ENCODE measurements around the gene MAST4. TPM values are rescaled to one million over a fixed set of nuclear protein-coding genes. Genes with fewer than 3 reads are reported as not detected.

Gene MAST4
- total and polyA plus RNA-seq, 2 donors: 12.9 to 69.1 TPM

GRCh38 chr5:66854416-66854815 is 258.2 kb downstream of the MAST4 start:
- H3K27ac ChIP-seq (ENCODE audit: low read depth): no peak overlapping the region
- WGBS: 82% methylated on average over 4 of the region's 4 CpGs
- no peak for DNase-seq (ENCODE audit: extremely low spot score)

GRCh38 chr5:66856041-66856805 is 260.0 kb downstream of the MAST4 start:
- H3K4me3 ChIP-seq (ENCODE audit: low read depth, low read length): no peak overlapping the region
- H3K36me3 ChIP-seq (ENCODE audit: insufficient read depth): no peaks in the 10 kb centered on the region
- no peak for DNase-seq (ENCODE audit: extremely low spot score)
- no peaks in the 10 kb centered on the region for H3K4me1 ChIP-seq (ENCODE audit: insufficient read depth)
- WGBS: 89% methylated on average over 2 of the region's 2 CpGs
- H3K27ac ChIP-seq (ENCODE audit: low read depth): no peak overlapping the region

More at GRCh38 chr5:66854416-66854815, 258.2 kb downstream of the MAST4 start:
- Histone ChIP-seq H3K4me3 (ENCODE audit: low read depth, low read length) (no peak overlapping the region), H3K36me3 (ENCODE audit: insufficient read depth) (no peaks in the 10 kb centered on the region), H3K4me1 (ENCODE audit: insufficient read depth) (no peaks in the 10 kb centered on the region)

GRCh38 chr5:66859526-66859925 is 263.3 kb downstream of the MAST4 start:
- Histone ChIP-seq H3K4me1 (ENCODE audit: insufficient read depth) (no peaks in the 10 kb centered on the region), H3K4me3 (ENCODE audit: low read depth, low read length) (no peak overlapping the region), H3K27ac (ENCODE audit: low read depth) (no peak overlapping the region), H3K36me3 (ENCODE audit: insufficient read depth) (no peaks in the 10 kb centered on the region)
- 79% methylated on average over 2 of the region's 2 CpGs for WGBS
- DNase-seq (ENCODE audit: extremely low spot score): no peak

GRCh38 chr5:66860199-66860975 is 264.2 kb downstream of the MAST4 start:
- WGBS: 42% methylated on average over 7 of the region's 7 CpGs
- no peak overlapping the region for H3K27ac ChIP-seq (ENCODE audit: low read depth)
- no peak for DNase-seq (ENCODE audit: extremely low spot score)
- no peak overlapping the region for H3K4me3 ChIP-seq (ENCODE audit: low read depth, low read length)
- no peaks in the 10 kb centered on the region for H3K36me3 ChIP-seq (ENCODE audit: insufficient read depth)
- no peaks in the 10 kb centered on the region for H3K4me1 ChIP-seq (ENCODE audit: insufficient read depth)

GRCh38 chr5:66861402-66861801 is 265.2 kb downstream of the MAST4 start:
- Histone ChIP-seq H3K36me3 (ENCODE audit: insufficient read depth) (no peaks in the 10 kb centered on the region), H3K4me1 (ENCODE audit: insufficient read depth) (no peaks in the 10 kb centered on the region), H3K27ac (ENCODE audit: low read depth) (no peak overlapping the region), H3K4me3 (ENCODE audit: low read depth, low read length) (no peak overlapping the region)
- 60% methylated on average over 1 of the region's 1 CpG for WGBS
- DNase-seq (ENCODE audit: extremely low spot score): no peak

- WGBS: 85% methylated on average over 2 of the region's 2 CpGs
- no peak overlapping the region for H3K4me3 ChIP-seq (ENCODE audit: low read depth, low read length)
- DNase-seq (ENCODE audit: extremely low spot score): no peak
- no peak overlapping the region for H3K27ac ChIP-seq (ENCODE audit: low read depth)
- H3K36me3 ChIP-seq (ENCODE audit: insufficient read depth): no peaks in the 10 kb centered on the region
- H3K4me1 ChIP-seq (ENCODE audit: insufficient read depth): no peaks in the 10 kb centered on the region
These were observed 265.8 kb downstream of the MAST4 start for GRCh38 chr5:66862020-66862419.

GRCh38 chr5:66863243-66864170 is 267.3 kb downstream of the MAST4 start:
- H3K36me3 ChIP-seq (ENCODE audit: insufficient read depth): no peaks in the 10 kb centered on the region
- H3K4me1 ChIP-seq (ENCODE audit: insufficient read depth): no peaks in the 10 kb centered on the region
- no peak overlapping the region for H3K27ac ChIP-seq (ENCODE audit: low read depth)
- no peak overlapping the region for H3K4me3 ChIP-seq (ENCODE audit: low read depth, low read length)
- 75% methylated on average over 6 of the region's 6 CpGs for WGBS
- DNase-seq (ENCODE audit: extremely low spot score): no peak

- 71% methylated on average over 10 of the region's 10 CpGs for WGBS
- no peaks in the 10 kb centered on the region for H3K36me3 ChIP-seq (ENCODE audit: insufficient read depth)
- H3K27ac ChIP-seq (ENCODE audit: low read depth): no peak overlapping the region
- H3K4me3 ChIP-seq (ENCODE audit: low read depth, low read length): no peak overlapping the region
- DNase-seq (ENCODE audit: extremely low spot score): no peak
- H3K4me1 ChIP-seq (ENCODE audit: insufficient read depth): no peaks in the 10 kb centered on the region
These were observed 268.2 kb downstream of the MAST4 start for GRCh38 chr5:66864240-66864884.

- DNase-seq (ENCODE audit: extremely low spot score): no peak
- 84% methylated on average over 1 of the region's 1 CpG for WGBS
- Histone ChIP-seq H3K4me1 (ENCODE audit: insufficient read depth) (no peaks in the 10 kb centered on the region), H3K27ac (ENCODE audit: low read depth) (no peak overlapping the region), H3K4me3 (ENCODE audit: low read depth, low read length) (no peak overlapping the region), H3K36me3 (ENCODE audit: insufficient read depth) (no peaks in the 10 kb centered on the region)
These were observed 271.6 kb downstream of the MAST4 start for GRCh38 chr5:66867618-66868322.

GRCh38 chr5:66869347-66869746 is 273.2 kb downstream of the MAST4 start:
- Histone ChIP-seq H3K4me3 (ENCODE audit: low read depth, low read length) (no peak overlapping the region), H3K4me1 (ENCODE audit: insufficient read depth) (no peaks in the 10 kb centered on the region), H3K36me3 (ENCODE audit: insufficient read depth) (no peaks in the 10 kb centered on the region), H3K27ac (ENCODE audit: low read depth) (no peak overlapping the region)
- DNase-seq (ENCODE audit: extremely low spot score): no peak
- 82% methylated on average over 6 of the region's 6 CpGs for WGBS

- WGBS: 94% methylated on average over 10 of the region's 10 CpGs
- H3K36me3 ChIP-seq (ENCODE audit: insufficient read depth): no peaks in the 10 kb centered on the region
- no peak for DNase-seq (ENCODE audit: extremely low spot score)
- no peaks in the 10 kb centered on the region for H3K4me1 ChIP-seq (ENCODE audit: insufficient read depth)
- H3K27ac ChIP-seq (ENCODE audit: low read depth): no peak overlapping the region
- H3K4me3 ChIP-seq (ENCODE audit: low read depth, low read length): no peak overlapping the region
These were observed 274.5 kb downstream of the MAST4 start for GRCh38 chr5:66870708-66871107.

GRCh38 chr5:66871651-66872050 is 275.5 kb downstream of the MAST4 start:
- 85% methylated on average over 5 of the region's 5 CpGs for WGBS
- no peak for DNase-seq (ENCODE audit: extremely low spot score)
- Histone ChIP-seq H3K4me1 (ENCODE audit: insufficient read depth) (no peaks in the 10 kb centered on the region), H3K4me3 (ENCODE audit: low read depth, low read length) (no peak overlapping the region), H3K36me3 (ENCODE audit: insufficient read depth) (no peaks in the 10 kb centered on the region), H3K27ac (ENCODE audit: low read depth) (no peak overlapping the region)

All from urinary bladder (tissue), 4 donors.